Dendritic cell treated with granulocyte-macrophage colony-stimulating factor and Interleukin-4, amounts not matched to agents 40 ng/mL and 50 ng/mL, for 4 days (primary cell): ENCODE data around the gene AMACR.

Experiments used
- H3K27ac Mint-ChIP-seq: one replicate; pipeline ENCODE4 v1.8.0; 2022; ENCODE audit warnings: mild to moderate bottlenecking, mixed read lengths
- H3K27me3 Mint-ChIP-seq: one replicate; pipeline ENCODE4 v1.8.0; 2022; ENCODE audit warnings: mild to moderate bottlenecking, mixed read lengths
- H3K36me3 Mint-ChIP-seq: one replicate; pipeline ENCODE4 v1.8.0; 2022; ENCODE audit warnings: low read depth, mixed read lengths
- H3K4me1 Mint-ChIP-seq: one replicate; pipeline ENCODE4 v1.8.0; 2022; ENCODE audit warnings: low read depth, mixed read lengths
- H3K4me3 Mint-ChIP-seq: one replicate; pipeline ENCODE4 v1.8.0; 2022; ENCODE audit warnings: mild to moderate bottlenecking, moderate library complexity, mixed read lengths
- H3K9me3 Mint-ChIP-seq: one replicate; pipeline ENCODE4 v1.8.0; 2022; ENCODE audit warnings: mixed read lengths
- intact Hi-C: fragments of 100-400 bp; cut with micrococcal nuclease; formaldehyde crosslinking; loops from one replicate; pipeline ENCODE4 v1.15.0; 2022

The AMACR gene

DNA sequence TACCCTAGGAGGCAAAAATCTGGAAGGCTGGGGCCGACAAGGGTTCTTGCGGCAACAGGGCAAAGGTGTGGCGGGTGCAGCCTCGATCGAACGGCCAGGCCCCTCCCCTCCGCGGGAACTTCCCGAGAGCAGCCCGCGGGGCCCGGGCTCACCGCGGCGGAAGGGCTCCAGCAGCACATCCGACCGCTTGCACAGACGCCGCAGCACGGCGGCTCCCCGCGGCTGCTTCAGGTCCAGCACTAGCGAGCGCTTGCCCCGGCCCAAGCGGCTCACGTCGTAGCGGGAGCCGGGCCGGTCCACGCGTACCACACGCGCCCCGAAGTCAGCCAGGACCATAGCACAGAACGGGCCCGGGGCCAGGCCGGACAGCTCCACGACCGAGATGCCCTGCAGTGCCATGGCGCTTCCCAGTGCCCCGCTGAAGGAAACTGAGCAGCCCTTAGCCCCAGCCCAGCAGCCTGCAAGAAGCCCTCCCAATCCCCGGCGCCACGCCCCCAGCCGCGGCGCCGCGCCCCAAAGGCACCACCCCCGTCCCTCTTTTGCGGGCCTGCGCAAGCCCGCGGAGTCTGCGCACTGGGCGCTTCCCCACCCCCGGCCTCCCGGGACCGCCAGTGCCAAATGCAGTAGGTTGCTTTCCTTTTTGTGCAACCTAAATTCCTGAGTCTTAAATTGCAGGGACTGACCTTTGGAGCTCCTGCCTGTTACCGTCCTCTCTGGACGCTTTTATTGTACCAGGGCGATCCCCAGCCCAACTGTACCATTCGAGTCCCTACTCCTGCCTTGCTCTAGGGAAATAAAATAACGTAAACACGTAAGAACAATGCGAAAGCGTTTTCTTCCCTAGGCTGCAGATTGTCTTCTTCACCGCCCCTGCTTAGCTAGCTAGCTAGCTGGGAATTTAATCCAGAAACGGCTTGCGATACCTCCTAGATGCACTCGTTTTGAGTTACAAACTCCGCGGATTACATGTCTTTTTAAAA lies at the start of gene AMACR:
AMACR (minus strand) TSS at position 430 of the 980 bp plus-strand sequence; CDS start at position 399, 31 bp downstream.
- Mint-ChIP-seq H3K27me3 (no peaks in the 10 kb centered on the region), H3K4me1 (peaks cover 17% of the 10 kb centered on the region), H3K4me3 (peak within 1 kb of the TSS; percentile 80), H3K27ac (peak within 1 kb of the TSS; percentile 82), H3K36me3 (peaks cover 18% of the 10 kb centered on the region), H3K9me3 (no peaks in the 10 kb centered on the region)
- intact Hi-C loops, result loop anchor here (2.0 to 5.0 kb wide), 2 partner anchors 567 to 924 kb away; partner anchors contain the start of gene TARS1

DNA sequence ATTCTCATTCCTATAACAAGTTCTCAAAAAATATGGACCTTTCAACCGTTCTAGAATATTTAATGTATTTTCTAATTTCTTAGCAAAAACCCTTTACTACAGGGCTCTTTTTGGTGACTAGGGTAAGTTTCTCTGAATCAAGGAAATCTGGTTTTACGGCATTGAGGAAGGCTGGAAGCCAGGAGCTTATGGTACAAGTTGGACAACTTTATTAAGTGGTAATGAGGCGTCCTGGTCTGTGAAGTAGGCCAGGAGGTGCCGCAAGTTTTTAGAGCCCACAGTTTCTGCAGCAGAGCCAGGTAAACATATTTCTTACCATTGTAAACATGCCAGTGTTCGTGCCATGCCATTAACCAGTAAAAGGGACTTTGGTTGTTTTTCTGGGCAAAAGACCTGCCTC lies 49.7 kb upstream of the AMACR start:
- H3K4me1 Mint-ChIP-seq, result no peaks in the 10 kb centered on the region
- peaks cover 4% of the 10 kb centered on the region for H3K36me3 Mint-ChIP-seq
- no peak overlapping the region for H3K4me3 Mint-ChIP-seq
- no peaks in the 10 kb centered on the region for H3K9me3 Mint-ChIP-seq
- no peaks in the 10 kb centered on the region for H3K27me3 Mint-ChIP-seq
- H3K27ac Mint-ChIP-seq, result no peak overlapping the region
- intact Hi-C loops, result no loop called here

DNA sequence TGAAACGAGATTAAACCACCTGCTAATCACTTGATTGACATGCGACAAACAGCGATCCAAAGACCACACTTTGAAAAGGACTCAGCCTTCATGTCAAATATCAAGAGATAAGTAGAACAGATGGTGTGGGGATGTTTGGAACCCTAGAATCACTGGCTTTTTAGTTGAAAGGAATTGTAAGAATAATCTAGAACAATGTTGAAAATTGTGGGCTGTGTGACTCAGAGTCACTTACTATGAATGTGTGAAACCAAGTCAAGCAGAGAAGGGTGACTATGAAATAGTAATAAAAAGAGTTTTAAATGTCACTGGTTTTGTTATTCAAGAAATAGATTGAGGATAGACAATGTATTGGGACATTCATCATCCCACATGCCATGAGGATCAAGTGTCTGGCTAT lies 49.3 kb upstream of the AMACR start:
- intact Hi-C loops, result no loop called here
- H3K4me1 Mint-ChIP-seq, result no peaks in the 10 kb centered on the region
- H3K27ac Mint-ChIP-seq, result no peak overlapping the region
- peaks cover 4% of the 10 kb centered on the region for H3K36me3 Mint-ChIP-seq
- no peaks in the 10 kb centered on the region for H3K9me3 Mint-ChIP-seq
- no peak overlapping the region for H3K4me3 Mint-ChIP-seq
- no peaks in the 10 kb centered on the region for H3K27me3 Mint-ChIP-seq

DNA sequence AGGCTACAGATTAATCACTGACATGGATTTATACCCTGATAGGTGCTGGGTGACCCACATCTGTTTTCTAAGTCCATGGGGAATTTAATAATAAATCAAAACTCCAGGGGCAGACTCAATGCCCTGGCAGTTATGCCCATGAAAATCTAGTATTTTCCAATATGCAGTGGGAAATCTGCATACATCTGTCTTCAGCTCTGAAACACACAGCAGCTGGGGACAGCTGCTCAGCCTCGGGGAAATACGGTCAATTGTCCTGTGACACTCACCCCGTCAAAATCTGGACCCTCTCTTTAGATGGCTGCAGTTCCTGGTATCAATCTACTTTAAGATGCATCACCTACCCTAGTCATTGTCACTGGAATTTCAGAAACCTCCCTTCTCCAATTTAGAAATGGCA lies 47.8 kb upstream of the AMACR start:
- H3K27ac Mint-ChIP-seq, result no peak overlapping the region
- H3K9me3 Mint-ChIP-seq, result no peaks in the 10 kb centered on the region
- intact Hi-C loops, result no loop called here
- H3K4me3 Mint-ChIP-seq, result no peak overlapping the region
- H3K36me3 Mint-ChIP-seq, result peaks cover 16% of the 10 kb centered on the region
- H3K4me1 Mint-ChIP-seq, result no peaks in the 10 kb centered on the region
- no peaks in the 10 kb centered on the region for H3K27me3 Mint-ChIP-seq

DNA sequence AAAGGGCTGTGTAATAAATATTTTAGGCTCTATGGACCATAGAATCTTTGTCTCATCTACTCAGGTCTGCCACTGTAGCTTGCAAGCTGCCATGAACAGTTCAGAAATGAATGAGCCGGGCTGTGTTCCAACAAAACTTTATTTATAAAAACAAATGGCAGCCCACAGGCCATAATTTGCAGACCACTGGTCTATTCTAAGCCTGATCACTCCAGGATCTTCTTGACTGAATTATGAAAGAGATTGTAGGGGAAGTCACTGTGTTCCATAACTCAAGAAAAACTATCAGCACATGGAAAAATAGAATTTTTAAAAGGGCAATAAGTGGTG lies 46.5 kb upstream of the AMACR start:
- H3K27ac Mint-ChIP-seq, result no peak overlapping the region
- intact Hi-C loops, result no loop called here

DNA sequence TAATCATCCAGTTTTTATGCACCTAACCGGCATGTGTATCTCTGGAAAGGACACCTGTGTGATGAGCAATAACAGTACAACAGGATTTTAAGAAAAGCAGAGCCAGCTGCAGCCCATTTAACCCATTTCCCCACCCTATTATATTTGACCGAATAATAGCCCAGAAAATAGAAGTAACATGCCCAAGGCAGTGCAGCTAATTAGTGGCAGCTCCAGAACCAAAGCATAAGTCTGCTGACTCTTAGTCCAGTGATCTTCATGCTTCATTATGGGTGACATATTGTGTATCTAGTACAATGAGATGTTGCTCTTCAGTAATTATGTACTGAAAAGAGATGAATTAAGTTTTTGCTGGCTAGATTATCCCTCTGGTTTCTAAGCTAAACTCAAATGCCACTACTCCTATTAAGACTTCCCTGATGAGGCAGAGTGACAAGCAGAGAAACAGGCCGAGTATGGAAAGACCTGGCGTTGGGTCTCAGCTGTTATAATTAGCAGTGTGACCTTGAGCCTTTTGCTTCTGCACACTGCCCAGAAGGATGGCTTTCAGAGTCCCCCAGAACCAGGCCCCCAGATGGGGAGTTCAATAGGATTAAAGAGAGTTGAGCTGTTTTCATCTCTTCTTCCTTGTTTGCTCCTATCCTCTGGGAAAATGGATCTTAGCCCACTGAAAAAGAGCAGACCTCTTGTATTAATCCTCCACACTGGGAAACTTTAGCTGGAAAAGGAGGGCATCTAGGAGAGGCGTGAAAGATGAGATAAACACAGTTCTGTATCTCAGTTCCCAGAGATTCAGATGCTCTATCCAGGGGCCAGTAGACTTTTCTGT lies 45.9 kb upstream of the AMACR start:
- Mint-ChIP-seq H3K4me1 (peaks cover 3% of the 10 kb centered on the region), H3K36me3 (peaks cover 17% of the 10 kb centered on the region), H3K9me3 (no peaks in the 10 kb centered on the region), H3K4me3 (no peak overlapping the region), H3K27ac (no peak overlapping the region), H3K27me3 (no peaks in the 10 kb centered on the region)
- intact Hi-C loops, result no loop called here

More for the DNA sequence above, 46.5 kb upstream of the AMACR start:
- Mint-ChIP-seq H3K36me3 (peaks cover 17% of the 10 kb centered on the region), H3K9me3 (no peaks in the 10 kb centered on the region), H3K4me1 (no peaks in the 10 kb centered on the region), H3K27me3 (no peaks in the 10 kb centered on the region), H3K4me3 (no peak overlapping the region)

DNA sequence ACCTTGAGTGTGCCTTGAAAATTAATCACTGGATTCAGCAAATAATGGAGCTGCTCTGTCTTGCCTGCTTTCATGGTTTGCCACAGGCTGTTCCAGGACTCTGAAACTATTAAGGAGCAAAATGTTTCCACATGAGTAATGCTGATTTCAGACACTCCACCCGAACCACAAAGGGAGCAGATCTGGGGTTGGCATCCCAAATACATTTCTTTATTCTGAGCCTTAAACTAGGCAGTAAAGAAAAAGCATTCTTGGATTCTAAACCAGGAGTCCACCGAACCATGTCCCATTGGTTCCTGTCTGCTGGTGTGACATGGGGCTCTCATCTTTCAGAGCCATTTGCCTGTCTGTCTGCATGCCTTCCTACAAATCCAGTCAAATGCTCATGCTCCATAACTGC lies 45.3 kb upstream of the AMACR start:
- intact Hi-C loops, result no loop called here
- H3K4me3 Mint-ChIP-seq, result no peak overlapping the region
- H3K4me1 Mint-ChIP-seq, result peaks cover 10% of the 10 kb centered on the region
- no peaks in the 10 kb centered on the region for H3K27me3 Mint-ChIP-seq
- no peak overlapping the region for H3K27ac Mint-ChIP-seq
- no peaks in the 10 kb centered on the region for H3K9me3 Mint-ChIP-seq
- peaks cover 17% of the 10 kb centered on the region for H3K36me3 Mint-ChIP-seq

DNA sequence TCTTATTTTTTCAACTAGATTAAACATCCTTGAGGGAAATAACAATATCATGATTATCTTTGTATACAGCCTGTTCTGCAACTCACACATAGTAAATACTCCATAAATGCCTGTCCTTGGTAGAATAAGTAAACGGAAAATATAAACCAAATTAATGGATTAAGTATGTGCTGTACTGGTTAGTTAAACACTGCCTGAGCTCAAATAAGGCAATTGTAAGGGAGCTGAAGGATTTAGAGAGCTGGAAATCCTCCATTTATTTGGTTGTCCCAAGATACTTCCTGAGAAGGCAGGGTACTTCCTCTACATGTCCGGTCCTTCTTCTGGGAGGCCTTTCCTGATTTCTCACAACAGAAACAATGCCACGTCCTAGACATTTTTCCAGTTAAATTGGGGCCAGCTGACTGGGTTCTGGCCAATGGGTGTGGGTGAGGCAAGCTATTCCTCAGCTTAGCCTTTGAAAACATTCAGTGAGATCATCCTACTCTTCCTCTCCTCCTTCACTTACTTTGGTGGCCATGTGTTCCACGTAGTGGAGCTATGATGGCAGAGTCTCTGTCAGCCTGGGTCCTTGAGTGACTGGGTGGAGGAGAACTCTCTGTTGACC lies 43.6 kb upstream of the AMACR start:
- intact Hi-C loops, result no loop called here
- Mint-ChIP-seq H3K4me1 (peaks cover 17% of the 10 kb centered on the region), H3K4me3 (no peak overlapping the region), H3K36me3 (peaks cover 17% of the 10 kb centered on the region), H3K27me3 (no peaks in the 10 kb centered on the region), H3K9me3 (no peaks in the 10 kb centered on the region), H3K27ac (no peak overlapping the region)

DNA sequence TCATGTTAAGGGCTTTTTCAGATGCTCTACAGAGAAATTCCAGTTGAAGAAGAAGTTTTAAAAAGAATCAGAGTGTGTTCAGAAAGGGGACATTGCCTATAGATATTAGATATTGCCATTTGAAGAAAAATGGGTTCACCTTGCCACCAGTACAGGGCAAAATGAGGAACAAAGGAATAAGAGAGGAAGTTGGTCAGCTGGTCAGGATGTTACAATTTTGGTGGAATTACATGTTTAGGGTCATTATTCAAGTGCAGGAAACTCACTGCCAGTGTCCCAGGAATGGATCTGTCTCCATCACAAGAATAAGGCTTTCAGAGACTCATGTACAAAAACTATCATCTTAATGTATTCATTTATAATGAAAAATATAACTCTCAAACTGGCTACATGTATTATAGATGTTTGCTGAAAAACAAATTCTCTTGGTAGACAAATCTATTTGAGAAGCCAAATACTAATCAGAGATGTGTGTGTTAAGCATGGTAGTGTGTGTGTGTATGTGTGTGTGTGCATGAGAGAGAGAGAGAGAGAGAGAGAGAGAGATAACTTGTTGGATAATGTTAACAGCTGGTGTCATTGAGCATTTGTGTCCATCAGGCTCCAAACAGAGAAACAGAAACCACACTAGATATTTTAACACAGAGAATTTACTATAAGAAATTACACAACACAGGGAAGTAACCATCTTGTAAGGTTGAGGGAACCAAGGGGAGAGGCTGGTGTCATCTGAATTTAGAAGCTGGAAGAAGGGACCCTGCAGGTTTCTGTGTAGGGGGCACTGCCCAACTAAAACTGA lies 40.1 kb upstream of the AMACR start:
- H3K4me1 Mint-ChIP-seq, result peaks cover 20% of the 10 kb centered on the region
- H3K27ac Mint-ChIP-seq, result peak overlapping the region; percentile 9
- intact Hi-C loops, result no loop called here
- peaks cover 17% of the 10 kb centered on the region for H3K36me3 Mint-ChIP-seq
- no peak overlapping the region for H3K4me3 Mint-ChIP-seq
- H3K27me3 Mint-ChIP-seq, result no peaks in the 10 kb centered on the region
- H3K9me3 Mint-ChIP-seq, result no peaks in the 10 kb centered on the region

DNA sequence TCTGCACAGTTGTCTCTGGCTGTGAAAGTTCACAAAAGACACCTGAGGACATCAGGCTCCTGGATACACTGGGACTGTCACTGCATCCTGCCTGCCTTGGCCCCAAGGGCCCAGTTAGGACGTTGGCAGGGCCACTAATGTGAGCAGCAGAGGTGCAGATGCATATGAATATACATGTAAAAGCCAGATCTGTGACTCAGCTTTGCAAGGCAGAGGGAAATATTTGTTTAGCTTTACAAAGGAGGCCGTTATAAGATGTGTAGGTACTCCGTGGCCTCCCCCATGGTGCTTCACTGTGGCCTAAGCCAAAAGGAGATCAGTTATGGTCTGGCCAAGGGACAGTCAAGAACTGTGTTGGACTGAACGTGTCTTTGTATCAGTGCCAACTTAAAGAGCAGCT lies 39.3 kb upstream of the AMACR start:
- Mint-ChIP-seq H3K27me3 (no peaks in the 10 kb centered on the region), H3K4me1 (peaks cover 28% of the 10 kb centered on the region), H3K4me3 (no peak overlapping the region), H3K9me3 (no peaks in the 10 kb centered on the region), H3K36me3 (peaks cover 17% of the 10 kb centered on the region), H3K27ac (no peak overlapping the region)
- intact Hi-C loops, result no loop called here

DNA sequence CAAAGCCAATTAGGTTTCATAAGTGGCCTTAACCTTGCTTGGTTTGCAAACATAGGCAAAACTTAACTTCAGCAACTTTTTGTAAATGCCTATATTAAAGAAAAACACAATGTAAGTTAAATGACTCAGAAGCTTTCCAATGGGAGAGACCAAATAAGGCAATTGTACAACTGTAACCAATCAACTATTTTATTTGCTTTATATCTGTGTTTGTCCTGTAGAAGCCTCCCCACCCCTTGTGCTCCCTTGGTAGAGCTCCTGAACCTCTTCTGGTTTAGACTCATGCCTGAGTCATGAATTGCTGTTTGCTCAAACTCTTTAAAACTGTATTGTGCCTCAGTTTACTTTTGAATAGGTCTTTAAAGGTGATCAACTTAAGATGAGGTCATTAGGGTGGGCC lies 38.1 kb upstream of the AMACR start:
- no peak overlapping the region for H3K4me3 Mint-ChIP-seq
- H3K4me1 Mint-ChIP-seq, result peaks cover 29% of the 10 kb centered on the region

DNA sequence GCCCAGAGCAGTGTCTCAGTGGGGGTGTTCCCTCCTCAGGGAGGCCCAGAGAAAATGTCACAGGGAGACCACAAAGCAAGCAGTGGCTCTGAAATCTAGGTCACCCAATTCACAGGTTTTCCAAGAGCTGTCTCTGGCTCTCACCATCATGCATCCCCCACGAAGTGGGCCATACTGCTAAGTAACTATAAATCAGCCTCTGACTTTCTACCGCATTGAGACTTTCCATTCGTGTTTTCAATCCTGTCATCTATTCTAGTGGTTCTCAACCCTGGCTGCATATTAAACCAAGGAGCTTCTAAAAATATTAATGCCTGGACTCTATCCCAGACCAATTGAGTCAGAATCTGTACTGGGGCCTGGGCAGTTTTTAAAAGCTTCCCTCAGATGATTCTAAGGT lies 37.2 kb upstream of the AMACR start:
- intact Hi-C loops, result no loop called here
- H3K36me3 Mint-ChIP-seq, result no peaks in the 10 kb centered on the region
- H3K9me3 Mint-ChIP-seq, result no peaks in the 10 kb centered on the region
- no peak overlapping the region for H3K4me3 Mint-ChIP-seq
- peaks cover 29% of the 10 kb centered on the region for H3K4me1 Mint-ChIP-seq
- H3K27me3 Mint-ChIP-seq, result no peaks in the 10 kb centered on the region
- no peak overlapping the region for H3K27ac Mint-ChIP-seq

More for the DNA sequence above, 38.1 kb upstream of the AMACR start:
- intact Hi-C loops, result no loop called here
- Mint-ChIP-seq H3K27me3 (no peaks in the 10 kb centered on the region), H3K9me3 (no peaks in the 10 kb centered on the region), H3K36me3 (peaks cover 7% of the 10 kb centered on the region), H3K27ac (no peak overlapping the region)

DNA sequence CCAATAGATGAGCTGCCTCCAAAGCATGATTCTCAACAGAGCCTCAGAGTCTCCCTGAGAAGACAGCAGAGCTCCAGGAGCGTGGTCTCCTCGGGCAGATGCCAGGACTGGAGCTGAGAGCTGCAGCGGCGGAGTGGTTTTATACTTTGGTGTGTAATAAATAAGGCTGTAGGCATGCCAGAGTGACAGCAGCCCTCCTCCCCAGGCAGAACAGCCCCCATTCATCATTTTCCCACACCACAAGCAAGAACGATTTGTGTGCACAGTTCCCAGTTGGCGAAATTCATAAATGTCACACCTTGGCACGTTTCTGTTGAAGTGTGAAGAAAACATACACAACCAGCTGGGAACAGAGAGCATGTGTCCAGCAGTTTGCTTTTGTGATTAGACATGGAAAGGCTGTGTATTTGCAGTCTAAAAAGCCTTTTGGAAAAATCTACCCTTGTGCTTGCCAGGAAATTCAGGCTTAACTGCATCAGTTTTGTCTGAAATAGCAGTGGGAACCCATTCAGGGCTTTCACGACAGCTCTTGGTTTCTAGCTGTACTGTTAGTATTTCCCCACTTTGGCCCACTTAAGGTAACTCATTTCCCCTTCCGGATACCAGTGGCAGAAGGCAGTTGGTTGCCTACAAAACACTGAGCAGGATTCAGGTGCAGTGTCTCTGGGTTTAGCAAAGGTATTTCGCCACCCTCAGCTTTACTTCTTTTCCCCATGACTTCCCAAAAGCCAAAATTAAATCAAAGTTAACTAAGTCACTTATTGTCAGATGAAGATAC lies 35.4 kb upstream of the AMACR start, which contains the start of gene C1QTNF3:
C1QTNF3 (minus strand) TSS at position 115 of the 778 bp plus-strand sequence; CDS start at position 27, 88 bp downstream.
- peaks cover 21% of the 10 kb centered on the region for H3K4me1 Mint-ChIP-seq
- H3K9me3 Mint-ChIP-seq, result no peaks in the 10 kb centered on the region
- no peaks in the 10 kb centered on the region for H3K36me3 Mint-ChIP-seq
- intact Hi-C loops, result no loop called here
- H3K27ac Mint-ChIP-seq, result no peak within 1 kb of the TSS
- no peak within 1 kb of the TSS for H3K4me3 Mint-ChIP-seq
- no peaks in the 10 kb centered on the region for H3K27me3 Mint-ChIP-seq
